ENCODE results near the gene EIF5A2.
"Not testable (repeated sequence)": the region's sequence is repeated elsewhere in the genome, so short reads cannot be mapped to it uniquely, and the experiment has no call there.

GRCh38 chr3:170884109-170884930 lies 24.1 kb downstream of the EIF5A2 start:
- not testable (repeated sequence) for TF ChIP-seq CTCF, POLR2A (IDR thresholded peaks at IDR 0.05)

All from transverse colon (tissue), 3 donors.